Testis (tissue), 3 donors: ENCODE data around the gene PIH1D1. TPM values are rescaled to one million over a fixed set of nuclear protein-coding genes. Genes with fewer than 3 reads are reported as not detected.

Source experiments
- DNase-seq: peaks from one replicate; pipeline ENCODE4 v3.0.0-alpha.2; 2019
- H3K27ac ChIP-seq, 2 donors: fragments of 200-600 bp; sonication (generic); one replicate each; pipeline ENCODE4 v1.5.1; 2019
- H3K27me3 ChIP-seq: fragments of 200-600 bp; sonication (generic); one replicate; pipeline ENCODE4 v1.5.1; 2019
- H3K36me3 ChIP-seq: fragments of 200-600 bp; sonication (generic); one replicate; pipeline ENCODE4 v1.5.1; 2017; ENCODE audit warnings: low read depth; ENCODE audit errors: missing control alignments
- H3K4me1 ChIP-seq: fragments of 200-600 bp; sonication (generic); one replicate; pipeline ENCODE4 v1.5.1; 2019
- H3K4me3 ChIP-seq, 2 donors: fragments of 200-600 bp; sonication (generic); one replicate each; pipeline ENCODE4 v1.5.1; 2017 to 2019
- H3K9me3 ChIP-seq: fragments of 200-600 bp; sonication (generic); one replicate; pipeline ENCODE4 v1.5.1; 2017
- POLR2A ChIP-seq: fragments of 450-650 bp; IDR thresholded peaks from one replicate; pipeline ENCODE4 v1.6.1; 2017; ENCODE audit warnings: antibody characterized with exemption, mild to moderate bottlenecking, moderate library complexity
- whole genome bisulfite sequencing, 2 donors: methylation state at CpG; one replicate each; pipeline ENCODE4 v1.1.5; 2018; 5-methylcytosine and 5-hydroxymethylcytosine counted together
- intact Hi-C: fragments of 100-400 bp; cut with DNase I; formaldehyde crosslinking; loops from one replicate; pipeline ENCODE4 v1.15.1; 2023; ENCODE audit warnings: low total_unique reads
- polyA plus RNA-seq: library from polyadenylated mRNA; stranded (reverse); fragments of 350-450 nt; fragmentation: Illumina TruSeq; extraction: RNeasy Lipid Tissue Mini Kit (QIAGEN cat#74804); gene quantifications from one replicate; pipeline ENCODE4 v1.2.3, GENCODE V29; 2014; ENCODE audit warnings: low read depth, low replicate concordance; ENCODE audit not compliant: insufficient read depth
- total RNA-seq, 2 donors: library from RNA; depleted of rRNA; stranded (reverse); fragments of >200 nt; gene quantifications; one replicate each; pipeline ENCODE4 v1.2.3, GENCODE V29; 2016
- TF ChIP-seq, protein P1 (sequence below), 3 experiments: fragments of 450-650 bp in 2 of 3; fragments of 200-600 bp in 1 of 3; sonication (generic) in 1 of 3; IDR thresholded peaks; one replicate each; pipeline ENCODE4 v1.5.1; 2016 to 2019; ENCODE audit warnings: antibody characterized with exemption in 3 of 3, mild to moderate bottlenecking in 2 of 3, moderate library complexity in 1 of 3

The PIH1D1 gene
- total and polyA plus RNA-seq, 3 donors from 2014 or later, result 45.9 to 55.3 (median 49.6) TPM

DNA sequence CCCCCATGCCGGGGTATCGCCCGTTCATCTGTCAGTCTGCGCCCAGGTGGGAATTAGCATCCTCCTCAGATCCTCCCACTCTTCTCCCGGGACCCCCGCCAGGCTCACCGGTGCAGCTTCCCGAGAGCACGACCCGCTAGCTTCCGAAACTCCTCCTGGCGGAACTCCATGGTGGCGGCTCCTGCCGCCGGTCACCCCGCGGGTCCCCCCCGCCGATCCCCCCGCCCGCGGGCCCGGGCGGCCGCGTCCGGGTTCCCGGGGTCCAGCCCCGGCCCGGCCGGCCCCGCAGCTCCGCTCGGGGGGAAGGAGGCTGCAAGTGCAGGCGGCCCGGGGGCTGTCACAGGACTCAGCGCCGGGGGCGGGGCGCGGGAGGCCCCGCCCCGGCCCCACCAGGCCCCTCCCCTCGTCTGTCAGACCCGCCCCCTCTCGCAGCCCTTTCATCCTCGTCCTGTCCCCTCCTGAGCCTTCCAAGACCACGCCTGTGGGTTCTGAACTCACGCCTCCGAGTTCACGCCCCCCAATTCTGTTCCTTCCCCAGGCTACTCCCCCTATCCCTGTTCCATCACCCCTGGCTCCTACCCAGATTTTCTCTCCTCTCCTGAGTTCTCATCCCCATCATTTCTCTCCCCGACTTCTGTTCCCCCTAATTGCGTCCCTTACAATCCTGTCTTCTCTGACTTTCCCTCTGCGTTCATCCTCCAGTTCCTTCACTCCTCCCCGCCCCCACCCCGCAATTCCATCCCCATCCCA lies 10.2 kb downstream of the PIH1D1 start, which contains the start of gene SLC17A7:
Gene SLC17A7, minus strand, starts transcription at position 318 of the 750 bp plus-strand sequence. Its CDS starts 148 bp downstream, at position 170.
- Histone ChIP-seq H3K27me3 (no peaks in the 10 kb centered on the region), H3K36me3 (no peaks in the 10 kb centered on the region), H3K9me3 (no peaks in the 10 kb centered on the region), H3K4me1 (peaks cover 11% of the 10 kb centered on the region), H3K27ac (peak within 1 kb of the TSS in 1 of 2 donors; percentile 77), H3K4me3 (peak within 1 kb of the TSS; percentile 23 to 41)
- WGBS, 2 donors, result 2 to 3% methylated on average over 27 to 56 of the region's 56 CpGs
- no peak for TF ChIP-seq POLR2A
- TF ChIP-seq, protein P1, sequence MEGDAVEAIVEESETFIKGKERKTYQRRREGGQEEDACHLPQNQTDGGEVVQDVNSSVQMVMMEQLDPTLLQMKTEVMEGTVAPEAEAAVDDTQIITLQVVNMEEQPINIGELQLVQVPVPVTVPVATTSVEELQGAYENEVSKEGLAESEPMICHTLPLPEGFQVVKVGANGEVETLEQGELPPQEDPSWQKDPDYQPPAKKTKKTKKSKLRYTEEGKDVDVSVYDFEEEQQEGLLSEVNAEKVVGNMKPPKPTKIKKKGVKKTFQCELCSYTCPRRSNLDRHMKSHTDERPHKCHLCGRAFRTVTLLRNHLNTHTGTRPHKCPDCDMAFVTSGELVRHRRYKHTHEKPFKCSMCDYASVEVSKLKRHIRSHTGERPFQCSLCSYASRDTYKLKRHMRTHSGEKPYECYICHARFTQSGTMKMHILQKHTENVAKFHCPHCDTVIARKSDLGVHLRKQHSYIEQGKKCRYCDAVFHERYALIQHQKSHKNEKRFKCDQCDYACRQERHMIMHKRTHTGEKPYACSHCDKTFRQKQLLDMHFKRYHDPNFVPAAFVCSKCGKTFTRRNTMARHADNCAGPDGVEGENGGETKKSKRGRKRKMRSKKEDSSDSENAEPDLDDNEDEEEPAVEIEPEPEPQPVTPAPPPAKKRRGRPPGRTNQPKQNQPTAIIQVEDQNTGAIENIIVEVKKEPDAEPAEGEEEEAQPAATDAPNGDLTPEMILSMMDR (IDR thresholded peaks at IDR 0.05), result no peak
- DNase-seq, result peak; percentile 64
- intact Hi-C loops, result loop anchor here (10.0 kb wide), 1 partner anchor 47 kb away; no protein-coding TSS in a partner anchor

DNA sequence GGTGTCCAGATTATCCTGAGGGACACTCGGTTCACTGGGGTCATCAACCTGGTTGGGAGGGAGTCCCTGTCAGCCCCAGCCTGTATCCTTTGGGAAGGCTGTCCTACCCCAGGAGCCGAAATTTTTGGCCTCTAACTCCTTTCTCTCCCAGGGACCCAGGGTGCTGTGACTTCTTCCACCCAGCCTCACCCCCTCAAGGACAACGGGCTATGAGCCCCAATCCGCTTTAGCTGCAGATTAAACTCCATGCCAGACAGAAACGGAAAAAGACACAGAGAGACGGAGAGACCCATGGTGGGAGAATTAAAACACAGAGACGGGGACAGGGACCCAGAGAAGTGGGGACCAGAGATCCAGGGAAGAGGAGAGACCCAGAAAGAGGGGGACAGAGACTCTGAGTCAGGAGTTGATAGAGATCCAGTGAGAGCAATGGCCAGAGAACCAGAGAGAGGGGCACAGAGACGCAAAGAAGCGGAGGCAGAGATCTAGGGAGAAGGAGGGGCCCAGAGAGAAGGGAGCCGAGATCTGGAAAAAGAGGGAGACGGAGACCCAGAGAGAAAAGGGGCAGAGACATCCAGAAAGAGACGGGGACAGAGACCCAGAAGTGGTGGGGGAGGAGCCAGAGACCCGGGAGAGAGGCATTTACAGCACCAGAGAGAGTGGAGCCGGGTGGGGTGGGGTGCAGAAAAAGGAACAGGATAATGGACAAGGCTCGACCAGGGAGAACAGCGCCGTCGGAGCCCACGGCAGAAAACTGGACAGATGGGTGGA lies 11.0 kb downstream of the PIH1D1 start:
- TF ChIP-seq, protein P1 (IDR thresholded peaks at IDR 0.05), result no peak
- no peak for TF ChIP-seq POLR2A
- Histone ChIP-seq H3K4me3 (peak overlapping the region; percentile 23 to 41), H3K27ac (no peak overlapping the region), H3K27me3 (no peaks in the 10 kb centered on the region), H3K36me3 (no peaks in the 10 kb centered on the region), H3K4me1 (peaks cover 11% of the 10 kb centered on the region), H3K9me3 (no peaks in the 10 kb centered on the region)
- intact Hi-C loops, result loop anchor here (10.0 kb wide), 1 partner anchor 46 kb away; no protein-coding TSS in a partner anchor
- no peak for DNase-seq
- WGBS, 2 donors, result 18 to 19% methylated on average over 19 of the region's 19 CpGs

DNA sequence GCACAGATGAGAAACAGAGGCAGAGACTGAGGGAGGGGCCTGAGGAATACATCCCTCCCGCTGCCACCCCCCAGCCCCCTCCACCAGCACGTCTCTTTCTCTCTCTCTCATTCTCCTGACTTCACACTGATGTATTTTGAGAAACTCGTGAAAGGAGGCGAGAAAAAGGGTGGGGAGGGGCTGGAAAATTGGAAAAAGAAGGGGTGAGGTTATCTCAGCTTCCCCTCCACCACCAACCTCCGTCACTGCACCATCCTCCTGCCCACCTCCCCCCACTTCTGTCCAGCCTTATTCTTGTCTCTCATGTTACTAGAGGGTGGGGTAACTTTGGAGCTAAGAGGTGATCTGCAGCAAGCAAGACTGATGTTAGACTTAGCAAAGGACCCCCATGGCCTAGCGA lies 11.8 kb downstream of the PIH1D1 start:
- no peak for DNase-seq
- H3K36me3 ChIP-seq, result no peaks in the 10 kb centered on the region
- H3K4me1 ChIP-seq, result peaks cover 11% of the 10 kb centered on the region
- H3K27me3 ChIP-seq, result no peaks in the 10 kb centered on the region
- no peak overlapping the region for H3K4me3 ChIP-seq
- no peaks in the 10 kb centered on the region for H3K9me3 ChIP-seq
- no peak overlapping the region for H3K27ac ChIP-seq
- WGBS, 2 donors, result 63 to 67% methylated on average over 6 of the region's 6 CpGs
- intact Hi-C loops, result loop anchor here (10.0 kb wide), 1 partner anchor 45 kb away; no protein-coding TSS in a partner anchor
- TF ChIP-seq, protein P1 (IDR thresholded peaks at IDR 0.05), result no peak
- TF ChIP-seq POLR2A, result no peak

DNA sequence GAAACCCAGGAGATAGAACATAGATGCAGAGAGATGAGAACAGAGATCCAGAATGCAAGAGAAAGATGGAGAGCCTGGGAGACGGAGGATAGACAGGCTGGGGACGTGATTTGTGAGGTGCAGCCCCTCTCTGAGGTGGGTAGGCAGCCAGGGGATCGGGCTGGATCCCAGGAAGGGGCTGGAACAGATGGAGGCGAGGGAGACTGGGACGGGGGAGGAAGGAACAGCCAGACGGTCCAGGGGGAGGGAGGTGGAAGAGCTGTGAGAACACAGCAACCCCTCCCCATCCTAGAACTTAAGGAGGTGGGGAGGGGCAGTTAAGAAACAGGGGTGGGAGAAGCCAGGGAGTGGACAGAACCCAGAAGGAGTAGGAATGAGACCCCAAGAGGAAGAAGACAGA lies 13.4 kb downstream of the PIH1D1 start:
- no peak overlapping the region for H3K27ac ChIP-seq
- 28 to 40% methylated on average over 6 of the region's 6 CpGs for WGBS, 2 donors
- TF ChIP-seq, protein P1 (IDR thresholded peaks at IDR 0.05), result no peak
- peaks cover 11% of the 10 kb centered on the region for H3K4me1 ChIP-seq
- DNase-seq, result no peak
- no peaks in the 10 kb centered on the region for H3K9me3 ChIP-seq
- H3K4me3 ChIP-seq, result no peak overlapping the region
- no peaks in the 10 kb centered on the region for H3K36me3 ChIP-seq
- intact Hi-C loops, result no loop called here
- H3K27me3 ChIP-seq, result no peaks in the 10 kb centered on the region
